Astrocyte of the spinal cord (primary cell): Measurements from ENCODE around the gene ANKK1.

ENCODE experiments used
- DNase-seq: peaks from one replicate; pipeline ENCODE4 v3.0.0; 2011; ENCODE audit warnings: low read depth, low spot score
- H3K4me3 ChIP-seq: 2 replicates; pipeline ENCODE4 v1.5.1; 2011; ENCODE audit warnings: low read depth, mild to moderate bottlenecking, low read length, moderate library complexity
- in situ Hi-C: cut with HindIII; loops from 2 replicates; pipeline ENCODE4 v1.10.0; 2017; ENCODE audit warnings: low sequenced_read_pairs
- TF ChIP-seq, protein P1 (sequence below): IDR thresholded peaks from 2 replicates; pipeline ENCODE4 v1.5.1; 2012; ENCODE audit warnings: low read depth, mild to moderate bottlenecking, low read length, inconsistent platforms

Gene ANKK1

DNA sequence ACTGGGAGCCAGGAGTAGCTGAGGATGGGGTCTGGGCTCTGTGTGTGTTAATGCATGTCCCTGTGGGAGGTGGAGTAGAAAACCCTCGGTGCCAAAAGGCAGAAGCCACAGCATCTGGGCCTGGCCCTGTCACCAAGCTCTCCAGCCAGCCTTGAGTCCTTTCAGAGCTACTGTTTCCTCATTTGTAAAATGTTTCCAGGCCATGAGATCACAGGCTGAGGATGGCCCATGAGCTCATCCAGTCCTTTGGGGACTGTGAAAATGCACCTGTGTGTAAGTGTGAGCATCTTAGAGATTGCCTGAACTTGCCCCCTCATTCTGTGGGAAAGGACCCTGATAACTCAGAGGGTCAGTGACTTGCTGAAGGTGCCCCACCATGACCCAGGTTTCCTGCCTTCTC, 9.1 kb downstream of the ANKK1 start:
- TF ChIP-seq, protein P1, sequence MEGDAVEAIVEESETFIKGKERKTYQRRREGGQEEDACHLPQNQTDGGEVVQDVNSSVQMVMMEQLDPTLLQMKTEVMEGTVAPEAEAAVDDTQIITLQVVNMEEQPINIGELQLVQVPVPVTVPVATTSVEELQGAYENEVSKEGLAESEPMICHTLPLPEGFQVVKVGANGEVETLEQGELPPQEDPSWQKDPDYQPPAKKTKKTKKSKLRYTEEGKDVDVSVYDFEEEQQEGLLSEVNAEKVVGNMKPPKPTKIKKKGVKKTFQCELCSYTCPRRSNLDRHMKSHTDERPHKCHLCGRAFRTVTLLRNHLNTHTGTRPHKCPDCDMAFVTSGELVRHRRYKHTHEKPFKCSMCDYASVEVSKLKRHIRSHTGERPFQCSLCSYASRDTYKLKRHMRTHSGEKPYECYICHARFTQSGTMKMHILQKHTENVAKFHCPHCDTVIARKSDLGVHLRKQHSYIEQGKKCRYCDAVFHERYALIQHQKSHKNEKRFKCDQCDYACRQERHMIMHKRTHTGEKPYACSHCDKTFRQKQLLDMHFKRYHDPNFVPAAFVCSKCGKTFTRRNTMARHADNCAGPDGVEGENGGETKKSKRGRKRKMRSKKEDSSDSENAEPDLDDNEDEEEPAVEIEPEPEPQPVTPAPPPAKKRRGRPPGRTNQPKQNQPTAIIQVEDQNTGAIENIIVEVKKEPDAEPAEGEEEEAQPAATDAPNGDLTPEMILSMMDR = no peak
- no peak overlapping the region for H3K4me3 ChIP-seq
- in situ Hi-C loops = no loop called here
- no peak for DNase-seq

DNA sequence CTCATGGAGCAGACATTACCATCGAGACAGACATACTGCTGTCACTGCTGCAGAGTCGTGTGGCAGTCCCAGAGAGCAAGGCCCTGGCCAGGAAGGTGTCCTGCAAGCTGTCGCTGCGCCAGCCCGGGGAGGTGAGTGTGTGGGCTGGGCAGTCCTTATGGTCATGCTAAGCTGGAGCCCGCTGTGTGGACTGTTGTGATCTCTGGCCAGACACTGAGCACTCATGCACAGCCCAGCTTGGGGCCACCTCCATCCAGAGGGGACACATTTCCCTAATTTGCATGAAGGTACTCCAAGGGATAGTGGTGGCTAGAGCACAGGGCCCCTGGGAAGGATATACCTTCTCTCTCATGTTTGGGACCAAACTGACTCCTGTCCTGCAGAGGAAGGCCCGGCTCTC, 9.6 kb downstream of the ANKK1 start:
- no peak overlapping the region for H3K4me3 ChIP-seq

DNA sequence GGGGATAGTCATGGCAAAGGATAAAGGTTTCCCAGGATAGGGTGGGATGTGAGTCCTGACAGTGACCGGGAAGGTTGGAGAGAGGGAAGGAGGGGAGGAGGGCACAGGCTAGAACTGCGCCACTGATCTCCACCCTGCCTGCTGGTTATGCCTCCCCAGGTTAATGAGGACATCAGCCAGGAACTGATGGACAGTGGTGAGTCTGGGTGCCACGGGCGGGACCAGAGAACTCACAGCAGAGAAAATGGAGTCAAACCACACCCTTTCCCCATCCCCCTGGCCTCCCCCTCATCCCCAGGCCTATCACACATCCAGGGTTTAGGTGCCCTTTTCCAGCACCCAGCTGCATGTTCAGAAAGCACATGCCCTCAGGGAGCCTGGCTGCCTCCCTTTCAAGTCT, 10.2 kb downstream of the ANKK1 start:
- in situ Hi-C loops = no loop called here
- TF ChIP-seq, protein P1 = no peak
- no peak overlapping the region for H3K4me3 ChIP-seq
- no peak for DNase-seq

More for the DNA sequence above, 9.6 kb downstream of the ANKK1 start:
- in situ Hi-C loops = no loop called here
- DNase-seq = no peak
- TF ChIP-seq, protein P1 = no peak

- no peak for DNase-seq
- in situ Hi-C loops = no loop called here
- TF ChIP-seq, protein P1 = no peak
- no peak overlapping the region for H3K4me3 ChIP-seq
These were observed 11.3 kb downstream of the ANKK1 start for GRCh38 chr11:113398669-113399430.

GRCh38 chr11:113400631-113401230, 13.2 kb downstream of the ANKK1 start:
- DNase-seq = no peak
- in situ Hi-C loops = no loop called here
- TF ChIP-seq, protein P1 = no peak
- H3K4me3 ChIP-seq = no peak overlapping the region

- in situ Hi-C loops = no loop called here
- TF ChIP-seq, protein P1 = no peak
- DNase-seq = no peak
- no peak overlapping the region for H3K4me3 ChIP-seq
These were observed 14.1 kb downstream of the ANKK1 start for GRCh38 chr11:113401718-113402117.
